KBM-7 (cell line): ENCODE results near the gene CDON.
"Not testable (repeated sequence)": the region's sequence is repeated elsewhere in the genome, so short reads cannot be mapped to it uniquely, and the experiment has no call there.

Source experiments
- DNase-seq: peaks from one replicate; pipeline ENCODE4 v3.0.0-alpha.2; 2015
- in situ Hi-C: fragments of 300-500 bp; cut with MboI; formaldehyde crosslinking; loops from 2 replicates; pipeline ENCODE4 v1.14.3; 2020; ENCODE audit warnings: low sequenced_read_pairs, low pct_unique_long_range_greater_than_20kb, mixed read lengths

Gene CDON

GRCh38 chr11:125914601-125915000 lies 148.1 kb downstream of the CDON start:
- in situ Hi-C loops, DNase-seq: not testable (repeated sequence)

DNA sequence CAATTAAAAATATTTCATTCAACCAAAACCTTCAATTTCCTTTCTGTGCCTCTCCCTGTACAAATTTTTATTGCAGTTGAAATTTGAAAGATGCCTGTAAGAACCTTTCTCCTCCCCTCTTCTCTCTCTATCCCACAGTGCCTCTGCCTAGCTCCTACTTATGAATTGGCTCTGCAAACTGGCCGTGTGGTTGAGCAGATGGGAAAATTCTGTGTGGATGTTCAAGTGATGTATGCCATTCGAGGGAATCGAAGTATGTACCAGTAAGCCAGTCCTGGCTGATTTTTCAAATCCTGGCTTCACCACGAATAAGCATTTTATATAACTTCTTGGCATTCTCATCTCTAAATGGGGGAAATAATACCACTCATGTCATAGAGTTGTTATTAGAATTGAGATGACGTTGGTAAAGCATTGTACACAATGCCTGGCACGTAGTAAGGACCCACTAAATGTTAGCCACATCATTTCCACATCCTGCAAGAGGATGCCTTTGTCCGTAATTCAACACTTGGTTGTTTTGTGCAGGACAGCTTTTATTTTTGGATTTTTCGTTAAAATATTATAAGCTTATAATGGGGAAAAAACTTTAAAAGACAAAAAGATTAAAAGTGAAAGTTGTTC lies 152.3 kb downstream of the CDON start:
- in situ Hi-C loops, result no loop called here
- no peak for DNase-seq
